Adrenal gland (tissue), 5 donors: ENCODE data around the gene TMEM98.
"Not testable (repeated sequence)": the region's sequence is repeated elsewhere in the genome, so short reads cannot be mapped to it uniquely, and the experiment has no call there.

Experiments
- CTCF ChIP-seq, 6 experiments: fragments of 450-650 bp in 4 of 6; fragments of 200-600 bp in 2 of 6; sonication (generic) in 1 of 6; IDR thresholded peaks; 1 replicate in 5 of 6; 2 replicates in 1 of 6; pipeline versions ENCODE4 v1.5.1 to v1.8.0; 2016 to 2021; ENCODE audit warnings: antibody characterized with exemption in 6 of 6, mild to moderate bottlenecking in 2 of 6, moderate library complexity in 1 of 6
- POLR2A ChIP-seq, 2 donors: fragments of 450-650 bp; IDR thresholded peaks; one replicate each; pipeline ENCODE4 v1.6.1; 2017; ENCODE audit warnings: antibody characterized with exemption in 2 of 2, mild to moderate bottlenecking in 2 of 2, moderate library complexity in 1 of 2
- donor health status: DM: no; HTN: no; CAD: no.

GRCh38 chr17:32887410-32887809, 40.5 kb upstream of the TMEM98 start:
- not testable (repeated sequence) for TF ChIP-seq CTCF, POLR2A (IDR thresholded peaks at IDR 0.05)
